ENCODE results near the gene FERMT2. TPM values are rescaled to one million over a fixed set of nuclear protein-coding genes. Genes with fewer than 3 reads are reported as not detected.
A peak's percentile ranks its signal among the peaks of the same experiment; 100 is the strongest.

The FERMT2 gene
- total RNA-seq, 2 experiments from 2014 or later = 0.77 to 1.0 TPM

DNA sequence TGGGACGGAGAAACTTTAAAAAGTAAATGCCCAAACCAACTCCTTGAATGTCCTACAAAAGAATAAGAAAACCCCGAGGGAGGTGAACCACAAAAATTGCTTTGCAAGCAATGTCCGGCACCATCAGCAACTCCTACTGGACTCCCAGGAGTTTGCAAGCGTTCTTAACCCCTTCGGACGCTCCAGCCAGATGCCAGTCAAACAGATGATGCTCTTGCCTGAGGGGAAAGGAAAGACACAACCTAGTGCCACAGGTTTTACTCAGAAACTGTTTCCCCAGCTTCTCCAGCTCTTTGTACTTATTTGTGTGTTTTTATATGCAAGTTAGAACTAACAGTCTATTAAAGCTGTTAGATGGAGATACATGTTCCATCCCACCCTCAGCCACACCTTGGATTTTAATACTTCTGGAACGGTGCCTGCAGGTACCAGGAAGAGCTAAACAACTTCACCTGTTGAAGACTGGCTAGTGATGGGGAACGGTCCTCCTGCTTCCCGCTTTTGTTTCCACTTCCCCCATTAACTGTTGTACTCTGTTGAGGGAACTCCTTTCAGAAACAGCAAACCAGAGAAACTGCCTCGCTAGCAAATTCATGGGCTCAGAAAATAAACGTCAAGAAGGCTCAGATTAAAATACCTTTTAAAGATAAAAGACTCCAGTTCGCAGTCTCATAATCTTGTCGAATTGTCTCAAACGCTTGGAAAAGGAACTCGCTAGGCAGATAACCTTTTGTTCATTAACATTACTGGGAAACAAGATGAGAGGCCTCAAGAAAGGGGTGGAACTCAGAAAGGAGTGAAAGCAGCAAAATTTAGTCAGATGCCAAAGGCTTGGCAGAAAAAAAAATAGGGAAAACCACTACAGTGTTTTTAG is 1.1 kb upstream of the FERMT2 start:
- CTCF ChIA-PET = interaction anchor here (1.4 to 2.5 kb wide), 3 partner anchors 9 to 29 kb away, joined by 4 to 12 read pairs (median 5); no protein-coding TSS in a partner anchor
- Mint-ChIP-seq H3K36me3 (ENCODE audit: low read depth) (no peaks in the 10 kb centered on the region), H3K4me1 (ENCODE audit: low read depth) (peaks cover 28% of the 10 kb centered on the region), H3K9me3 (no peaks in the 10 kb centered on the region), H3K27me3 (peaks cover 43% of the 10 kb centered on the region), H3K27ac (no peak overlapping the region), H3K4me3 (peak overlapping the region; percentile 56)
- ATAC-seq (no peak), DNase-seq (peak; percentile 2)
- TF ChIP-seq, protein P1, sequence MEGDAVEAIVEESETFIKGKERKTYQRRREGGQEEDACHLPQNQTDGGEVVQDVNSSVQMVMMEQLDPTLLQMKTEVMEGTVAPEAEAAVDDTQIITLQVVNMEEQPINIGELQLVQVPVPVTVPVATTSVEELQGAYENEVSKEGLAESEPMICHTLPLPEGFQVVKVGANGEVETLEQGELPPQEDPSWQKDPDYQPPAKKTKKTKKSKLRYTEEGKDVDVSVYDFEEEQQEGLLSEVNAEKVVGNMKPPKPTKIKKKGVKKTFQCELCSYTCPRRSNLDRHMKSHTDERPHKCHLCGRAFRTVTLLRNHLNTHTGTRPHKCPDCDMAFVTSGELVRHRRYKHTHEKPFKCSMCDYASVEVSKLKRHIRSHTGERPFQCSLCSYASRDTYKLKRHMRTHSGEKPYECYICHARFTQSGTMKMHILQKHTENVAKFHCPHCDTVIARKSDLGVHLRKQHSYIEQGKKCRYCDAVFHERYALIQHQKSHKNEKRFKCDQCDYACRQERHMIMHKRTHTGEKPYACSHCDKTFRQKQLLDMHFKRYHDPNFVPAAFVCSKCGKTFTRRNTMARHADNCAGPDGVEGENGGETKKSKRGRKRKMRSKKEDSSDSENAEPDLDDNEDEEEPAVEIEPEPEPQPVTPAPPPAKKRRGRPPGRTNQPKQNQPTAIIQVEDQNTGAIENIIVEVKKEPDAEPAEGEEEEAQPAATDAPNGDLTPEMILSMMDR (IDR thresholded peaks at IDR 0.05) = no peak
- intact Hi-C loops (cut with micrococcal nuclease) = no loop called here
- POLR2A ChIA-PET = interaction anchor here (0.6 kb wide), 1 partner anchor 1410 kb away, joined by 3 read pairs; no protein-coding TSS in a partner anchor

DNA sequence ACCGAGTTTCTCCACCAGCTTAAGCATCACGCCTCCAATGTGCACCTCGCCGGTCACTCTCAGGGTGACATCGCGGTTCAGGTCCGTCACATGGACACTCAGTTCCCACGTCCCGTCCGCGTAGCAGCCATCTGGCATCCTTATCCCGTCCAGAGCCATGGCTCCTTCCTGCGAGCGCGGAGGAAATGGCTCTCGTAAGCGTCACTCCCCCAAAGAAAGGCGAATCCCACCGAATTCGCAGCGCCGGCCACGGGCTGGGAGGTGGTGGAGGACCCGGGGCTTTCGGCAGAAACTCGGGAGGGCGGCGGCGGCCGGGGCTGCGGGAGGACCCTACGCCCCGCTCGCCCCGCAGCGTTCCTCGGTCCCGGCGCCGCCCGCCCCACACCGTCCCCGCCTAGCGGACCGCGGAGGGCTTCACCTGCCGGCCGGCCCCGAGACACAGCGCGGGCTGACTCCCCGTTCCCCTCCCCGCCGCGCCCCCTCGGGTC is 396 bp downstream of the FERMT2 start:
- H3K36me3 Mint-ChIP-seq (ENCODE audit: low read depth) = no peaks in the 10 kb centered on the region
- H3K27ac Mint-ChIP-seq = no peak overlapping the region
- intact Hi-C loops (cut with micrococcal nuclease) = no loop called here
- ChIA-PET CTCF (interaction anchor here (0.5 to 1.4 kb wide), 3 partner anchors 11 to 29 kb away, joined by 3 to 5 read pairs (median 4); no protein-coding TSS in a partner anchor), POLR2A (interaction anchor here (0.6 kb wide), 1 partner anchor 275 kb away, joined by 3 read pairs; no protein-coding TSS in a partner anchor)
- H3K4me1 Mint-ChIP-seq (ENCODE audit: low read depth) = peaks cover 28% of the 10 kb centered on the region
- DNase-seq = peak; percentile 14
- H3K9me3 Mint-ChIP-seq = no peaks in the 10 kb centered on the region
- peak; percentile 58 for ATAC-seq
- TF ChIP-seq, protein P1 (IDR thresholded peaks at IDR 0.05) = no peak
- H3K4me3 Mint-ChIP-seq = peak overlapping the region; percentile 81
- peaks cover 45% of the 10 kb centered on the region for H3K27me3 Mint-ChIP-seq

DNA sequence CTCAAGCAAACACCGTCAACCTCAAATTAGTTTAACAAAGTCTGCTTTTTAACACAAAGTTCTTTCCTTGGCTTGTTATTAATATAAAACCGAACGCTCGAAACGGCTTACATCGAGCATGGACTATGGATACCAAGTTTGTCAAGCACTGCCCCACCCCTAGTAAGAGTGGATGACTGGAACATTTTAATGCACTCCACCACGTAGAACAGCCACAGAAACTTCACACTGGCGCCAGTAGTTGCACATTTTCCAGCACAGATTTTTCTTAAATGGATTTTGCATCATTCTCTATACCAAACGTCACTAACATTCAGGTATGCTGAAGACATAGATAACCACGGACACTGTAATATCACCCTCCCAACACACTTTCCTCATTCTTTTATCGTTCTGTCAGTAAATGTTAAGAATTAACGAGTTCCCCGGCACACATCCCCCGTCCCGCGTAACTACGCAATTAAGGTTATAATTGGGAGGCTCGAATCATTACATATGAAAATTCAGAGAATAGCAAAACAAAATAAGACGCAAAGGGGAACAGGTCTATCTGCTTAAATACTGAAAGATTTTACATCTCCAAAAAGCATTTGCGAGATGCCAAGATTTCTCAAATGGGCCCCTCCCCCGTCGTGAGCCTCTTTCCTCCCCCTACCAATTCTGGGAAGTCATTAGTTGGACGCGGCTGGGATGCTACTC is 990 bp downstream of the FERMT2 start:
- Mint-ChIP-seq H3K27me3 (peaks cover 45% of the 10 kb centered on the region), H3K9me3 (no peaks in the 10 kb centered on the region), H3K4me1 (ENCODE audit: low read depth) (peaks cover 28% of the 10 kb centered on the region), H3K36me3 (ENCODE audit: low read depth) (no peaks in the 10 kb centered on the region), H3K4me3 (peak overlapping the region; percentile 81), H3K27ac (no peak overlapping the region)
- TF ChIP-seq, protein P1 (IDR thresholded peaks at IDR 0.05) = no peak
- POLR2A ChIA-PET = interaction anchor here (0.6 kb wide), 1 partner anchor 275 kb away, joined by 3 read pairs; no protein-coding TSS in a partner anchor
- ATAC-seq (peak; percentile 25), DNase-seq (peak; percentile 8)
- CTCF ChIA-PET = interaction anchor here (0.9 to 1.0 kb wide), 2 partner anchors 14 to 27 kb away, joined by 3 to 4 read pairs; no protein-coding TSS in a partner anchor
- intact Hi-C loops (cut with micrococcal nuclease) = no loop called here

DNA sequence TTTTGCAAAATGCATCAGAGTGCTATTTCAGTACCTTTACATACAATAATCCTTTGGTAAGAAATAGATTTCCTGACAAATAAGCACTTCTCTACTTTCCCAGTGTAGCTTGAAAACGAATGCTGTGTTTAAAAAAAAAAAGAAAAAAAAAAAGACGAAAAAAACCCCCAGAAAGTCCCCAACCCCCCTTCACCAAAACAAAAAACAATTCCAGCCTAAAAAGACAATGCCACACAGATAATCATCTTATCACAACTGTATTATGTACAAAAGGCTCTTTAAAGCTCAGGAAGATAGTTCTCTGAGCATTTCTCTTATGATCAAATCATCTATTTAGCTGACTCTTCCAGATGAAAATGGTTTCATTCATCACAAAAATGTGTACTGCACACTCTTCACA is 1.6 kb downstream of the FERMT2 start:
- TF ChIP-seq, protein P1 (IDR thresholded peaks at IDR 0.05) = no peak
- ChIA-PET CTCF (interaction anchor here (0.9 to 1.5 kb wide), 3 partner anchors 14 to 106 kb away, joined by 3 read pairs; no protein-coding TSS in a partner anchor), POLR2A (interaction anchor here (0.6 kb wide), 1 partner anchor 498 kb away, joined by 3 read pairs; no protein-coding TSS in a partner anchor)
- no peak for ATAC-seq
- H3K4me3 Mint-ChIP-seq = peak overlapping the region; percentile 81
- H3K4me1 Mint-ChIP-seq (ENCODE audit: low read depth) = peaks cover 28% of the 10 kb centered on the region
- no peak overlapping the region for H3K27ac Mint-ChIP-seq
- intact Hi-C loops (cut with micrococcal nuclease) = no loop called here
- H3K9me3 Mint-ChIP-seq = no peaks in the 10 kb centered on the region
- peaks cover 45% of the 10 kb centered on the region for H3K27me3 Mint-ChIP-seq
- no peaks in the 10 kb centered on the region for H3K36me3 Mint-ChIP-seq (ENCODE audit: low read depth)
- DNase-seq = no peak

Measured in activated CD8-positive, alpha-beta T cell treated with anti-CD3 and anti-CD28 coated beads for 36 hours (primary cell).